GM12878 (cell line): ENCODE measurements around the gene ANKRD42. TPM values are rescaled to one million over a fixed set of nuclear protein-coding genes. Genes with fewer than 3 reads are reported as not detected.
"Not testable (repeated sequence)": the region's sequence is repeated elsewhere in the genome, so short reads cannot be mapped to it uniquely, and the experiment has no call there.

ENCODE experiments used
- ATAC-seq: fragments of 200-7000 bp; cut with Tn5 transposase; 3 replicates; pipeline ENCODE4 v1.9.1; 2020; ENCODE audit warnings: mild to moderate bottlenecking, moderate library complexity
- BruUV-seq: library from RNA; stranded (reverse); fragments of 400-500 nt; replicated peaks from 2 replicates; lab custom pipeline; 2021; lab: Mats Ljungman, UMichigan
- CTCF ChIA-PET: fragments of 300-600 bp; sonication (Branson Sonifier 250); formaldehyde crosslinking; extraction: SDS; loops from one replicate; lab custom pipeline; 2021; ENCODE audit warnings: inconsistent platforms; lab: Yijun Ruan, JAX
- POLR2A ChIA-PET: fragments of 350-600 bp; formaldehyde crosslinking; extraction: SDS; loops from one replicate; lab custom pipeline; 2021; ENCODE audit warnings: inconsistent platforms; lab: Charles Lee
- RAD21 ChIA-PET: fragments of 300-600 bp; sonication (Branson Sonifier 250); formaldehyde crosslinking; loops from one replicate; lab custom pipeline; 2023; ENCODE audit warnings: antibody characterized with exemption; ENCODE audit not compliant: unreplicated experiment; lab: Charles Lee
- SMC1A ChIA-PET: fragments of 300-600 bp; sonication (Branson Sonifier 250); formaldehyde crosslinking; loops from one replicate; lab custom pipeline; 2023; ENCODE audit not compliant: unreplicated experiment, uncharacterized antibody; lab: Charles Lee
- DNase-seq: peaks from one replicate; pipeline ENCODE4 v3.0.0-alpha.2; 2011; ENCODE audit warnings: low read depth, low spot score
- FAIRE-seq: peaks from 3 replicates; lab custom pipeline; 2011; peaks lifted over from hg19 to GRCh38; lab: Jason Lieb, UNC
- H2AFZ ChIP-seq: 2 replicates; pipeline ENCODE4 v1.6.0; 2011; ENCODE audit warnings: low read depth, low read length, control low read depth; ENCODE audit not compliant: control insufficient read depth
- H3K27ac ChIP-seq: 2 replicates; pipeline ENCODE4 v1.5.1; 2011; ENCODE audit warnings: control low read depth; ENCODE audit not compliant: control insufficient read depth, insufficient read depth
- H3K27me3 ChIP-seq, 2 experiments: replicated peaks in 1 of 2; 2 replicates each; pipeline versions ENCODE4 v1.6.0 to v1.6.1; 2011; ENCODE audit warnings: low read length in 1 of 2; ENCODE audit not compliant: control insufficient read depth in 2 of 2, insufficient read depth in 2 of 2
- H3K36me3 ChIP-seq, 2 experiments: 2 replicates each; pipeline ENCODE4 v1.5.1; 2011; ENCODE audit warnings: low read length in 1 of 2; ENCODE audit not compliant: control insufficient read depth in 2 of 2, insufficient read depth in 2 of 2
- H3K4me1 ChIP-seq: 2 replicates; pipeline ENCODE4 v1.6.1; 2011; ENCODE audit warnings: mild to moderate bottlenecking, low read length, moderate library complexity, mixed read lengths; ENCODE audit not compliant: control insufficient read depth, insufficient read depth
- H3K4me2 ChIP-seq: 2 replicates; pipeline ENCODE4 v1.6.0; 2011; ENCODE audit warnings: control low read depth; ENCODE audit not compliant: control insufficient read depth, insufficient read depth
- H3K4me3 ChIP-seq: fragments of 200-600 bp; sonication (generic); 2 replicates; pipeline ENCODE4 v1.5.1; 2016
- H3K79me2 ChIP-seq: 2 replicates; pipeline ENCODE4 v1.6.0; 2011; ENCODE audit warnings: low read length; ENCODE audit not compliant: control insufficient read depth, insufficient read depth
- H3K9ac ChIP-seq: 2 replicates; pipeline ENCODE4 v1.8.0; 2011; ENCODE audit warnings: low read length, control low read depth, mixed read lengths; ENCODE audit not compliant: control insufficient read depth, insufficient read depth
- H3K9me3 ChIP-seq: replicated peaks from 3 replicates; pipeline ENCODE4 v1.5.1; 2011; ENCODE audit warnings: mild to moderate bottlenecking, low read length; ENCODE audit not compliant: control insufficient read depth, insufficient read depth
- H4K20me1 ChIP-seq: 2 replicates; pipeline ENCODE4 v1.6.0; 2011; ENCODE audit not compliant: control insufficient read depth, insufficient read depth
- CTCF ChIP-seq, 3 experiments: IDR thresholded peaks in 2 of 3; conservative IDR thresholded peaks in 1 of 3; 2 replicates each; pipeline ENCODE4 v1.5.1; 2011; ENCODE audit warnings: low read depth in 3 of 3, low read length in 3 of 3, mild to moderate bottlenecking in 3 of 3, control low read depth in 2 of 3, moderate library complexity in 2 of 3, inconsistent platforms in 1 of 3, mixed read lengths in 1 of 3; ENCODE audit not compliant: control insufficient read depth in 2 of 3, insufficient read depth in 1 of 3; ENCODE audit errors: extremely low read depth in 1 of 3
- MLLT1 ChIP-seq: fragments of 450-650 bp; IDR thresholded peaks from 2 replicates; pipeline ENCODE4 v1.6.1; 2016; ENCODE audit warnings: mild to moderate bottlenecking
- RAD21 ChIP-seq: IDR thresholded peaks from 2 replicates; pipeline ENCODE4 v1.6.1; 2011; ENCODE audit warnings: mild to moderate bottlenecking, low read depth, low read length, moderate library complexity; ENCODE audit not compliant: insufficient read depth
- SMC3 ChIP-seq: IDR thresholded peaks from 2 replicates; pipeline ENCODE4 v1.6.1; 2011; ENCODE audit warnings: low read length, improper control_type of control experiment, borderline replicate concordance
- WGBS: methylation state at CpG from one replicate; pipeline ENCODE4 v1.1.6; 2016; ENCODE audit warnings: low lambda C conversion rate; ENCODE audit not compliant: insufficient replicate concordance, insufficient coverage; ENCODE audit errors: missing lambda C conversion rate; 5-methylcytosine and 5-hydroxymethylcytosine counted together
- in situ Hi-C: fragments of 300-500 bp; cut with MboI; formaldehyde crosslinking; loops from 9 replicates; pipeline ENCODE4 v1.14.3; 2018; ENCODE audit warnings: mixed read lengths
- intact Hi-C: fragments of 100-400 bp; cut with micrococcal nuclease; formaldehyde crosslinking; loops from one replicate; pipeline ENCODE4 v1.14.2; 2022; ENCODE audit not compliant: unreplicated experiment
- polyA plus RNA-seq, 11 experiments: library from polyadenylated mRNA; depleted of rRNA in 4 of 11; unstranded in 6 of 11; stranded (reverse) in 5 of 11; fragments of >200 nt; fragmentation: Nextera tagmentation in 4 of 11; fragmentation: Illumina TruSeq in 1 of 11; extraction: Ambion mirVana in 4 of 11; extraction: Trizol in 1 of 11; gene quantifications; 1 replicate in 1 of 11; 2 replicates in 10 of 11; pipeline versions ENCODE4 v1.2.1 to v1.2.3, GENCODE V29; 2011 to 2016; ENCODE audit warnings: inconsistent platforms in 2 of 11, missing spikeins in 2 of 11, low read depth in 1 of 11
- total RNA-seq, 4 experiments: library from RNA; depleted of rRNA in 3 of 4; stranded (reverse); fragments of >200 nt in 3 of 4; fragmentation: Illumina TruSeq in 1 of 4; extraction: Trizol in 1 of 4; gene quantifications; 2 replicates each; pipeline versions ENCODE4 v1.2.1 to v1.2.3, GENCODE V29; 2013 to 2021

Gene ANKRD42
- total and polyA plus RNA-seq, 10 of the 15 experiments (the other 5 are each of a cell fraction or from before 2014, with no cell fraction given), result 0.68 to 3.2 (median 2.0) TPM

- H2AFZ ChIP-seq, H3K27me3 ChIP-seq, H3K27ac ChIP-seq, H3K36me3 ChIP-seq, in situ Hi-C loops, RAD21 ChIA-PET, FAIRE-seq, BruUV-seq, H3K9me3 ChIP-seq, ATAC-seq, H3K9ac ChIP-seq, CTCF ChIA-PET, H3K4me3 ChIP-seq, H4K20me1 ChIP-seq, POLR2A ChIA-PET, DNase-seq, H3K4me1 ChIP-seq, H3K4me2 ChIP-seq, intact Hi-C loops, H3K79me2 ChIP-seq: not testable (repeated sequence)
- SMC1A ChIA-PET, result interaction anchor here (0.7 kb wide), 1 partner anchor 668 kb away, joined by 3 read pairs; no protein-coding TSS in a partner anchor
- WGBS, result 50% methylated on average over 4 of the region's 4 CpGs
Observed at GRCh38 chr11:83206771-83207382, 13.4 kb downstream of the ANKRD42 start.

- Histone ChIP-seq H3K4me2 (no peak overlapping the region), H3K4me3 (no peak overlapping the region), H3K36me3 (no peaks in the 10 kb centered on the region), H3K9me3 (no peaks in the 10 kb centered on the region), H3K79me2 (no peaks in the 10 kb centered on the region), H3K9ac (no peak overlapping the region), H4K20me1 (no peaks in the 10 kb centered on the region), H3K27ac (no peak overlapping the region), H3K4me1 (no peaks in the 10 kb centered on the region), H3K27me3 (no peaks in the 10 kb centered on the region), H2AFZ (no peak overlapping the region)
- DNase-seq, result no peak
- in situ Hi-C loops (no loop called here), intact Hi-C loops (no loop called here)
- ChIA-PET CTCF (no interaction called here), POLR2A (no interaction called here), RAD21 (no interaction called here), SMC1A (interaction anchor here (0.6 kb wide), 1 partner anchor 707 kb away, joined by 3 read pairs; no protein-coding TSS in a partner anchor)
- peak; percentile 50; the same call in 2 of the 3 replicates for ATAC-seq
- WGBS, result 64% methylated on average over 8 of the region's 8 CpGs
- TF ChIP-seq MLLT1 (no peak), SMC3 (peak; percentile 19; the same call in 1 of the 2 replicates), CTCF (IDR thresholded peaks at IDR 0.05 in 2 of 3, conservative IDR thresholded peaks at IDR 0.05 in 1 of 3; ENCODE audit: control insufficient read depth in 2 of 3, extremely low read depth in 1 of 3, insufficient read depth in 1 of 3, low read depth in 3 of 3, low read length in 3 of 3) (peak; percentile 18 to 26 (median 25); a peak in 2 of 6 replicates), RAD21 (peak; percentile 51)
- no peak for FAIRE-seq
- no TSS peak for BruUV-seq
Observed at GRCh38 chr11:83219095-83219494, 25.6 kb downstream of the ANKRD42 start.
